GM10266 (cell line): Measurements from ENCODE around the gene HDDC2.

Source experiments
- DNase-seq: peaks from one replicate; pipeline ENCODE4 v3.0.0; 2012; ENCODE audit errors: extremely low spot score
- CTCF ChIP-seq: IDR thresholded peaks from 2 replicates; pipeline ENCODE4 v1.5.1; 2012; ENCODE audit warnings: mild to moderate bottlenecking, low read depth; ENCODE audit not compliant: control insufficient read depth, insufficient read depth; ENCODE audit errors: missing control alignments

Gene HDDC2

DNA sequence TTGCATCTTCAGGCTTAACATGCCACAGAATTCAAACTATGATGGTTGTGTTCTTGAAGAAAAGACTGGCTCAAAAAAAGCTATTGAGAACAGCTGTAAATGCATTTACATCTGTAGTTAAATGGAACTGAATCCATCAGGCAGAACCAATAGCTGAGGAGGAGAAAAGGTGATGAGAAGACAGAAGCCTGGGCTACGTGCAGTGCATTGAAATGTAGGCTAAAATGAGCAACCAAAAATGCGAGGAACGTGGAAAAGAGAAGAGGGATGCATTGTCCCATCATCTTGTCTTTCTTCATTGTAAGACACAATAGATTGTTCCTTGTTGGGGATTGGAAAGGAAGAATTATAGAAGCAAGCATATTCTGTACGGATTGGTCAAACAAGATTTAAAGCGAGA, 13.8 kb upstream of the HDDC2 start:
- no peak for DNase-seq
- TF ChIP-seq CTCF, result no peak

GRCh38 chr6:125314009-125314581, 12.3 kb upstream of the HDDC2 start:
- TF ChIP-seq CTCF, result peak; percentile 81
- peak; percentile 48 for DNase-seq

- TF ChIP-seq CTCF, result no peak
- no peak for DNase-seq
Measured at GRCh38 chr6:125312950-125313349, 11.2 kb upstream of the HDDC2 start.

DNA sequence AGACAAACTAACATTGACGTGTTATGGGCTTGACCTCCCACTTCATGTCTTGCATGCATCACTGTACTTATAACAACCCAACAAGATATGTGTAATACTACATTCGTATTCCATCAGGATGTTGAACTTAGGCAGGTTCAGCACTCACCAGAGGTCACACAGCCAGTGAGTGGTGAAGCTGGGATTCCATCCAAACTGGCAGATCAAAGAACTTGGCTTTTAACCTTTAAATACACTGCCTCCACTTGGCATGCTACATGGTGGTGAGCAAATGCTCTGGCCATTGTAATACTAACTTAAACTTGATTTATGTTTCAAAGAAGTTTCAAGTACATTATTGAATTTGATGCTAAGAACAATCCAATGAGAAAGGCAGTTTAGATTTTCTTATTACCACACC, 10.7 kb upstream of the HDDC2 start:
- no peak for TF ChIP-seq CTCF

DNA sequence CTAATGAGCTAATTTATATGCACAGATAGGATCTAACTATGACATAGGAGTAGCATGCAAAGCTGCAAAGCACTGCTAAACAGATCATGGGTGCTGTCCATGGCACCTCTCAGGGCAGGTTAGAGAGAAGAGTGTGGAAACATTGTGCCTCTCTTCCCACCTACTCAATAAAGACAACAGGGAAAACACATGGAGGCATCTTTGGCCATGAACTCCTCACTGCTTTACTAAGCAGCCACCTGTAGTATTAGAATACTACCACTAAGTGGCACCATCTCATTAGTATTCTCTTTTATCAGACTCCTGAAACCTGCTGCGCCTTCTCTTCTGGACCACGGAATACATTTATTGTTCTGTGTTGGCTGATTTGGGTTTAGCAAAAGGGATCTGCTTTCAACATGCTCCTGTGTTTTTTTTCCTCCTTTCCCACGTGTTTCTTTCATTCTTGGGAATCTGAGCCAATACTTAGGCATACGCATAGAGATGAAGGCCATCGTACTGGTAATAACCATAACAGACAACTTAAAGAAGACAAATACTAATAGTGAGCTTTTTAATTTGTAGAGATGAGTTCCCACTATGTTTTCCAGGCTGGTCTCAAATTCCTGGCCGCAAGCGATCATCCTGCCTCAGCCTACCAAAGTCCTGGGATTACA, 9.4 kb upstream of the HDDC2 start:
- peak; percentile 71 for TF ChIP-seq CTCF
- peak; percentile 41 for DNase-seq

More for the DNA sequence above, 10.7 kb upstream of the HDDC2 start:
- DNase-seq, result no peak

DNA sequence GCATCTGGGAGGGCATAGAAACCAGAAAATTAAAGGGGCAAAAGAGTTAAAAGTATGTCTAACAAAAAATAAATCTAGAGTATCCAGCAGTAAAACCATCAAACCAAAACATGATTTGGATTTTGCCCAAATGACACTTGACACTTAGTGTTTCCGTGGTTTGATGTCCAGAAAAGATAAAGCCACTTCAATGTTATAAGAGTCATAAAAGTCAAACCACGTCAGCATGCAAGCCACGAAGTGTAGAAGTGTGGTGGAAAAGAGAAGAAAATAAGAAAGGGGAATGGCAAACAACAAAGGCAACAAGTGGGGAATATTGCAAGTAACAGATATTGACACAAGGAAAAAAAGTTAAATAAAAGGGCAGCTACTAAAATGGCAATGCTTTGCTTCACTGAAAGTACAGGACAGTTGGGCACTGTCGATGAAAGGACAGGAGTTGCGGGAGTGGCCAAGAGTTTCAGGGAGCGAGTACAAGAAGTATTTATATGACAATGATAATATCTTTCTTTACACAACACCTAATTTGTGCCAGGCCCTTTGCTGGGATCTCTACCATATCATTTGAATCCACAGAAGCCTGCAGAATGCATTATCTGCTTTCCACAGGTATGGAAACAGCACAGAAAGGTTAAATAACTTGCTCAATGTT, 6.3 kb upstream of the HDDC2 start:
- TF ChIP-seq CTCF, result no peak
- DNase-seq, result no peak

- no peak for DNase-seq
- no peak for TF ChIP-seq CTCF
Measured at GRCh38 chr6:125307150-125307838, 5.5 kb upstream of the HDDC2 start.
